ENCODE data around the gene CSTB. TPM values are rescaled to one million over a fixed set of nuclear protein-coding genes. Genes with fewer than 3 reads are reported as not detected.

The CSTB gene
- total and polyA plus RNA-seq, 7 experiments from 2014 or later = 14.7 to 66.5 (median 37.9) TPM

DNA sequence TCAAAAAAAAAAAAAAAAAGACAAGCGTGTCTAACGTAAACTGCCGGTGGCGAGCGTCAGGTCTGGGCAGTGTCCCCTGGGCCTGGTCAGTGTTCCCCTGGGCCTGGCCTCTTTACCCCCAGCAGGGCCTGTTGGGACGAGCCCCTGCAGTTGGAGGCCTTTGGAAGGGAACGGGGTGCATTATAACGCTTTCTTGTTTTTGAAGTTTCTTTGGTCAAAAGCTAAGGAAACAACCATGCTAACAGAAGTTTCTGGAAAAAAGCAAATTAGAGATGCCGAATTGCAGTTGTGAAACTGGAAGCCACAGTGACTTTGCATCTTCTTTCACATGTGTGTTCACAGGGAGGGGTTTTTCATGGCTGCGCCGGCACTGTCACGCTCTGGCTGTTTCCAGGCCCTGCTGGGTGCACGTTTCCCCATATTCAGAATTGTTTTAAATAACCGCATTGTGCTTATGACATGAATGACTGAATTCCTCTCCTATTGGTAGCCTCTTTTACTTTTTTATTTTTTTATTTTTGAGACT lies 29.2 kb upstream of the CSTB start:
- POLR2A ChIA-PET = interaction anchor here (0.6 kb wide), 1 partner anchor 530 kb away, joined by 3 read pairs; no protein-coding TSS in a partner anchor
- Mint-ChIP-seq H3K36me3 (peaks cover 0 to 27% (median 0%) of the 10 kb centered on the region in 5 donors), H3K4me3 (no peak overlapping the region), H3K27me3 (no peaks in the 10 kb centered on the region), H3K9me3 (no peaks in the 10 kb centered on the region), H3K4me1 (peaks cover 0 to 12% (median 0%) of the 10 kb centered on the region in 7 donors), H3K27ac (peak overlapping the region in 1 of 9 donors; percentile 57)
- Histone ChIP-seq H3K9me3 (ENCODE audit: control insufficient read depth in 2 of 3, low read length in 3 of 3) (no peaks in the 10 kb centered on the region), H3K36me3 (ENCODE audit: control insufficient read depth in 2 of 3, insufficient read depth in 3 of 3, low read length in 3 of 3) (peaks cover 0 to 53% (median 0%) of the 10 kb centered on the region in 3 experiments), H3K27ac (ENCODE audit: low read depth, low read length) (no peak overlapping the region), H3K27me3 (ENCODE audit: control insufficient read depth in 2 of 2, insufficient read depth in 2 of 2, low read length in 2 of 2) (no peaks in the 10 kb centered on the region), H3K4me1 (ENCODE audit: control insufficient read depth in 2 of 2, insufficient read depth in 2 of 2, low read length in 2 of 2) (no peaks in the 10 kb centered on the region), H3K4me3 (ENCODE audit: low read length) (no peak overlapping the region)
- intact Hi-C loops (cut with micrococcal nuclease) = no loop called here
- DNase-seq (no peak), ATAC-seq (peak; percentile 83)
- CTCF ChIA-PET = no interaction called here

DNA sequence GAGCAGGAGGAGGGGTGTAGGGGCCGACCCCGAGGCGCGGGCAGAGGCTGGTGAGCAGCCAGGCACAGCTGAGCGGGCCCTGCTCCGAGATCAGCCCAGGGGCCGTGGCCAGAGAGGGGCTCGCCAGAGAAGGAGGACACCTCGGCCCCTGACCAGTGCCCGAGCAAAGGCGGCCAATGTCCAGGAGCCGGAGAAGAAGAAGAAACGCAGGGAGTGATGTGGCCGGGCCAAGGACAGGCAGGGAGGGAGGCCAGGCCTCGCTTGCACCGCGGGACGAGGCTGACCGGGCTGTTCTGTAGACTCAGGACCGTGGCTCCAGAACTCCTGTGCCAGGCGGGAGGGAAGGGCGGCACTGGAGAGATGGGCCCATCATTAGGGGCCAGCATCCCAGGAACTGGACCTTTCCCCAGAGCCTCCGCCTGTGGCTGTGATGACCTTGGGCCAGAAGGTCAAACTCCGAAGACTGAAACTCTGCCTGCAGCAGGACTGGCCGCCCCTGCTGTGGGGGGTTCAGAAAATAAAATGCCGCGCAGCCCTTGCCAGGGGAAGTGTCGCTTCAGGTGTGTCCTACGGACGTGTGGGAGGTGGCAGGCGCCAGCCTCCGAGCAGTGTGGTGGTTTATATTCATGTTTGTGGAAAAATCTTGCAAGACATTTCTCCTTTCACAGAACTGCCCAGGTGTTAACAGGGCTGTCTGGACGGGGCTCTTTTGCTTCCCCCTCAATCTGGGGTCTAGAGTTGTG lies 27.6 kb upstream of the CSTB start:
- H3K27me3 ChIP-seq (ENCODE audit: control insufficient read depth in 2 of 2, insufficient read depth in 2 of 2, low read length in 2 of 2) = no peaks in the 10 kb centered on the region
- ChIA-PET CTCF (no interaction called here), POLR2A (no interaction called here)
- no peak overlapping the region for H3K27ac Mint-ChIP-seq
- H3K9me3 ChIP-seq (ENCODE audit: control insufficient read depth in 2 of 3, low read length in 3 of 3) = no peaks in the 10 kb centered on the region
- ATAC-seq = no peak
- peaks cover 0 to 69% (median 0%) of the 10 kb centered on the region in 3 experiments for H3K36me3 ChIP-seq (ENCODE audit: control insufficient read depth in 2 of 3, insufficient read depth in 3 of 3, low read length in 3 of 3)
- H3K4me3 ChIP-seq (ENCODE audit: low read length) = no peak overlapping the region
- H3K4me1 Mint-ChIP-seq = peaks cover 0 to 10% (median 0%) of the 10 kb centered on the region in 7 donors
- DNase-seq = no peak
- H3K36me3 Mint-ChIP-seq = peaks cover 0 to 35% (median 0%) of the 10 kb centered on the region in 5 donors
- H3K4me3 Mint-ChIP-seq = no peak overlapping the region
- H3K9me3 Mint-ChIP-seq = no peaks in the 10 kb centered on the region
- no peak overlapping the region for H3K27ac ChIP-seq (ENCODE audit: low read depth, low read length)
- intact Hi-C loops (cut with micrococcal nuclease) = no loop called here
- H3K4me1 ChIP-seq (ENCODE audit: control insufficient read depth in 2 of 2, insufficient read depth in 2 of 2, low read length in 2 of 2) = no peaks in the 10 kb centered on the region
- H3K27me3 Mint-ChIP-seq = no peaks in the 10 kb centered on the region

- ChIA-PET POLR2A (no interaction called here), CTCF (interaction anchor here (0.6 kb wide), 1 partner anchor 182 kb away, joined by 4 read pairs; no protein-coding TSS in a partner anchor)
- Mint-ChIP-seq H3K27ac (peak overlapping the region in 1 of 9 donors; percentile 67), H3K4me1 (peaks cover 0 to 10% (median 0%) of the 10 kb centered on the region in 7 donors), H3K36me3 (peaks cover 0 to 42% (median 0%) of the 10 kb centered on the region in 5 donors), H3K4me3 (no peak overlapping the region), H3K27me3 (no peaks in the 10 kb centered on the region), H3K9me3 (no peaks in the 10 kb centered on the region)
- ATAC-seq (no peak), DNase-seq (no peak)
- H3K27me3 ChIP-seq (ENCODE audit: control insufficient read depth in 2 of 2, insufficient read depth in 2 of 2, low read length in 2 of 2) = no peaks in the 10 kb centered on the region
- H3K9me3 ChIP-seq (ENCODE audit: control insufficient read depth in 2 of 3, low read length in 3 of 3) = no peaks in the 10 kb centered on the region
- peaks cover 0 to 78% (median 8%) of the 10 kb centered on the region in 3 experiments for H3K36me3 ChIP-seq (ENCODE audit: control insufficient read depth in 2 of 3, insufficient read depth in 3 of 3, low read length in 3 of 3)
- intact Hi-C loops (cut with micrococcal nuclease) = no loop called here
- H3K27ac ChIP-seq (ENCODE audit: low read depth, low read length) = no peak overlapping the region
- H3K4me1 ChIP-seq (ENCODE audit: control insufficient read depth in 2 of 2, insufficient read depth in 2 of 2, low read length in 2 of 2) = no peaks in the 10 kb centered on the region
- no peak overlapping the region for H3K4me3 ChIP-seq (ENCODE audit: low read length)
Measured at GRCh38 chr21:43802713-43803313, 26.7 kb upstream of the CSTB start.

GRCh38 chr21:43801006-43801783 lies 25.1 kb upstream of the CSTB start:
- ATAC-seq = no peak
- Mint-ChIP-seq H3K27me3 (no peaks in the 10 kb centered on the region), H3K4me1 (peaks cover 0 to 8% (median 0%) of the 10 kb centered on the region in 7 donors), H3K36me3 (peaks cover 0 to 51% (median 0%) of the 10 kb centered on the region in 5 donors), H3K4me3 (no peak overlapping the region), H3K9me3 (no peaks in the 10 kb centered on the region), H3K27ac (peak overlapping the region in 2 of 9 donors; percentile 39 to 75)
- ChIA-PET CTCF (no interaction called here), POLR2A (no interaction called here)
- intact Hi-C loops (cut with micrococcal nuclease) = no loop called here
- DNase-seq = no peak
- H3K9me3 ChIP-seq (ENCODE audit: control insufficient read depth in 2 of 3, low read length in 3 of 3) = no peaks in the 10 kb centered on the region
- no peaks in the 10 kb centered on the region for H3K27me3 ChIP-seq (ENCODE audit: control insufficient read depth in 2 of 2, insufficient read depth in 2 of 2, low read length in 2 of 2)
- peaks cover 0 to 87% (median 18%) of the 10 kb centered on the region in 3 experiments for H3K36me3 ChIP-seq (ENCODE audit: control insufficient read depth in 2 of 3, insufficient read depth in 3 of 3, low read length in 3 of 3)
- no peak overlapping the region for H3K4me3 ChIP-seq (ENCODE audit: low read length)
- no peak overlapping the region for H3K27ac ChIP-seq (ENCODE audit: low read depth, low read length)
- no peaks in the 10 kb centered on the region for H3K4me1 ChIP-seq (ENCODE audit: control insufficient read depth in 2 of 2, insufficient read depth in 2 of 2, low read length in 2 of 2)

DNA sequence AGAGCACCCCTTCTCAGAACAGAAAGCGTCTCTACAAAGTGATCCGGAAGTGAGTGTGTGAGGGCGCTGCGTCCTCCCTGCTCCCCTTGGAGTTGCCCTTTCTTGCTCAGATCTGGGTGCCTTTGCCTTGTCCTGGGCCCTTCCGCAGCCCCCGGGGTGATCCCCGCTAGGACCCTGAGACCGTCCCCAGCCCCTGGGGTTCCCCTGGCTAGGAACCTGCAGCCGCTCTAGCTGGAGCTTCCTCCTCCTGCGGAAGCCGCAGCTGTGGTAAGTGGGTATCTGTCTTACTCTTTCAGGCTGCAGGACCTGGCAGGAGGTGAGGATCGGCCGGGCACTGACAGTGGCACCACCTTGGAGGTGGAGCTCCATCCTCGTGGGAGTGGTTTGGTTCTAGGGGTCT lies 24.5 kb upstream of the CSTB start:
- Histone ChIP-seq H3K9me3 (ENCODE audit: control insufficient read depth in 2 of 3, low read length in 3 of 3) (no peaks in the 10 kb centered on the region), H3K4me1 (ENCODE audit: control insufficient read depth in 2 of 2, insufficient read depth in 2 of 2, low read length in 2 of 2) (no peaks in the 10 kb centered on the region), H3K36me3 (ENCODE audit: control insufficient read depth in 2 of 3, insufficient read depth in 3 of 3, low read length in 3 of 3) (peaks cover 0 to 90% (median 20%) of the 10 kb centered on the region in 3 experiments), H3K27me3 (ENCODE audit: control insufficient read depth in 2 of 2, insufficient read depth in 2 of 2, low read length in 2 of 2) (no peaks in the 10 kb centered on the region), H3K4me3 (ENCODE audit: low read length) (no peak overlapping the region), H3K27ac (ENCODE audit: low read depth, low read length) (no peak overlapping the region)
- POLR2A ChIA-PET = no interaction called here
- Mint-ChIP-seq H3K27me3 (no peaks in the 10 kb centered on the region), H3K36me3 (peaks cover 0 to 48% (median 0%) of the 10 kb centered on the region in 5 donors), H3K4me1 (peaks cover 0 to 5% (median 0%) of the 10 kb centered on the region in 7 donors), H3K4me3 (no peak overlapping the region), H3K9me3 (no peaks in the 10 kb centered on the region), H3K27ac (no peak overlapping the region)
- no peak for ATAC-seq
- DNase-seq = no peak
- intact Hi-C loops (cut with micrococcal nuclease) = no loop called here
- CTCF ChIA-PET = no interaction called here

- Mint-ChIP-seq H3K9me3 (no peaks in the 10 kb centered on the region), H3K27ac (no peak overlapping the region), H3K27me3 (no peaks in the 10 kb centered on the region), H3K4me1 (peaks cover 0 to 7% (median 0%) of the 10 kb centered on the region in 7 donors), H3K4me3 (no peak overlapping the region), H3K36me3 (peaks cover 0 to 51% (median 2%) of the 10 kb centered on the region in 5 donors)
- intact Hi-C loops (cut with micrococcal nuclease) = no loop called here
- no peaks in the 10 kb centered on the region for H3K27me3 ChIP-seq (ENCODE audit: control insufficient read depth in 2 of 2, insufficient read depth in 2 of 2, low read length in 2 of 2)
- no peak for DNase-seq
- no peak for ATAC-seq
- H3K4me3 ChIP-seq (ENCODE audit: low read length) = no peak overlapping the region
- no peaks in the 10 kb centered on the region for H3K9me3 ChIP-seq (ENCODE audit: control insufficient read depth in 2 of 3, low read length in 3 of 3)
- H3K4me1 ChIP-seq (ENCODE audit: control insufficient read depth in 2 of 2, insufficient read depth in 2 of 2, low read length in 2 of 2) = no peaks in the 10 kb centered on the region
- ChIA-PET POLR2A (no interaction called here), CTCF (no interaction called here)
- H3K36me3 ChIP-seq (ENCODE audit: control insufficient read depth in 2 of 3, insufficient read depth in 3 of 3, low read length in 3 of 3) = peaks cover 0 to 95% (median 20%) of the 10 kb centered on the region in 3 experiments
- H3K27ac ChIP-seq (ENCODE audit: low read depth, low read length) = no peak overlapping the region
Measured at GRCh38 chr21:43800124-43800523, 24.0 kb upstream of the CSTB start.
